GM18507 (cell line): ENCODE results near the gene HNRNPH2.
A peak's percentile ranks its signal among the peaks of the same experiment; 100 is the strongest.

Experiments used
- DNase-seq: peaks from one replicate; pipeline ENCODE4 v3.0.0; 2011; ENCODE audit warnings: low read depth; ENCODE audit not compliant: insufficient read length; ENCODE audit errors: extremely low spot score
- FAIRE-seq: peaks from 2 replicates; lab custom pipeline; 2011; peaks lifted over from hg19 to GRCh38; lab: Jason Lieb, UNC

Gene HNRNPH2

GRCh38 chrX:101407748-101408531, at the start of gene HNRNPH2, which contains the start of gene GLA:
HNRNPH2 (plus strand) TSS chrX:101408222; CDS start chrX:101411989, 3,767 bp downstream.
GLA (minus strand) TSS chrX:101407925; CDS start chrX:101407903, 22 bp downstream.
- no peak for DNase-seq
- peak; percentile 100 for FAIRE-seq

GRCh38 chrX:101359966-101360365, 48.1 kb upstream of the HNRNPH2 start:
- no peak for FAIRE-seq
- no peak for DNase-seq

- DNase-seq = no peak
- no peak for FAIRE-seq
Observed at GRCh38 chrX:101360390-101360789, 47.6 kb upstream of the HNRNPH2 start.

- no peak for FAIRE-seq
- DNase-seq = no peak
Observed at GRCh38 chrX:101362116-101362515, 45.9 kb upstream of the HNRNPH2 start.

GRCh38 chrX:101362757-101363156, 45.3 kb upstream of the HNRNPH2 start:
- no peak for DNase-seq

GRCh38 chrX:101365301-101365795, 42.7 kb upstream of the HNRNPH2 start:
- DNase-seq = no peak
- FAIRE-seq = no peak

More at GRCh38 chrX:101362757-101363156, 45.3 kb upstream of the HNRNPH2 start:
- FAIRE-seq = no peak

- DNase-seq (no peak), FAIRE-seq (peak; percentile 41)
Observed at GRCh38 chrX:101368800-101369199, 39.2 kb upstream of the HNRNPH2 start.

GRCh38 chrX:101369687-101370086, 38.3 kb upstream of the HNRNPH2 start:
- FAIRE-seq (peak; percentile 5), DNase-seq (no peak)

- FAIRE-seq (peak; percentile 75), DNase-seq (no peak)
Observed at GRCh38 chrX:101370888-101371504, 37.0 kb upstream of the HNRNPH2 start.

- peak; percentile 5 for FAIRE-seq
- DNase-seq = no peak
Observed at GRCh38 chrX:101377547-101377946, 30.5 kb upstream of the HNRNPH2 start.

GRCh38 chrX:101383679-101384205, 24.3 kb upstream of the HNRNPH2 start:
- FAIRE-seq = peak; percentile 99
- no peak for DNase-seq

- FAIRE-seq (peak; percentile 55), DNase-seq (no peak)
Observed at GRCh38 chrX:101385026-101385684, 22.9 kb upstream of the HNRNPH2 start.

- FAIRE-seq = peak; percentile 98
- DNase-seq = no peak
Observed at GRCh38 chrX:101385795-101386541, 22.1 kb upstream of the HNRNPH2 start, which contains the start of gene BTK. BTK (minus strand) TSS chrX:101386191; CDS start chrX:101375284, 10,907 bp downstream.

GRCh38 chrX:101386542-101386885, 21.5 kb upstream of the HNRNPH2 start:
- FAIRE-seq = peak; percentile 9
- DNase-seq = no peak

- no peak for DNase-seq
- FAIRE-seq = no peak
Observed at GRCh38 chrX:101388604-101389003, 19.4 kb upstream of the HNRNPH2 start.

- FAIRE-seq (peak; percentile 95), DNase-seq (peak; percentile 44)
Observed at GRCh38 chrX:101390664-101391525, 17.1 kb upstream of the HNRNPH2 start, which contains the start of gene RPL36A. RPL36A (plus strand) TSS chrX:101391011; CDS start chrX:101391044, 33 bp downstream.

- no peak for DNase-seq
- FAIRE-seq = no peak
Observed at GRCh38 chrX:101391831-101392230, 16.2 kb upstream of the HNRNPH2 start.
